Left ventricle myocardium inferior (tissue), 1 donor: ENCODE results near the gene PNLDC1. TPM values are rescaled to one million over a fixed set of nuclear protein-coding genes. Genes with fewer than 3 reads are reported as not detected.

ENCODE experiments used
- DNase-seq: peaks from one replicate; pipeline ENCODE4 v3.0.0-alpha.2; 2020
- H3K27ac ChIP-seq: fragments of 200-600 bp; replicated peaks from 2 replicates; pipeline ENCODE4 v1.8.0; 2021
- H3K27me3 ChIP-seq: fragments of 200-600 bp; 2 replicates; pipeline ENCODE4 v1.8.0; 2021; ENCODE audit warnings: low read depth
- H3K36me3 ChIP-seq: fragments of 200-600 bp; 2 replicates; pipeline ENCODE4 v1.8.0; 2021
- H3K4me1 ChIP-seq: fragments of 200-600 bp; 2 replicates; pipeline ENCODE4 v1.8.0; 2021
- H3K4me3 ChIP-seq: fragments of 200-600 bp; 2 replicates; pipeline ENCODE4 v1.8.0; 2021; ENCODE audit warnings: mild to moderate bottlenecking, moderate library complexity
- H3K9me3 ChIP-seq: fragments of 200-600 bp; replicated peaks from 2 replicates; pipeline ENCODE4 v1.8.0; 2021
- CTCF ChIP-seq: fragments of 200-600 bp; IDR thresholded peaks from 2 replicates; pipeline ENCODE4 v1.8.0; 2021; ENCODE audit warnings: antibody characterized with exemption, mild to moderate bottlenecking, borderline replicate concordance
- intact Hi-C: fragments of 100-400 bp; cut with micrococcal nuclease; formaldehyde crosslinking; loops from one replicate; pipeline ENCODE4 v1.11.0; 2022
- total RNA-seq: library from RNA; stranded (reverse); fragmentation: NEBNext Ultra II Directional; extraction: Animal tissue kit (Norgen Biotek cat#: 25700); gene quantifications from one replicate; pipeline ENCODE4 v1.2.1, GENCODE V29; 2021
- donor health status: DM: no; HTN: yes; CAD: no; lungs with severe emphysema.

Gene PNLDC1
- total RNA-seq, 1 donor from 2014 or later = 0.33 TPM

GRCh38 chr6:159852877-159853276, 52.8 kb downstream of the PNLDC1 start:
- H3K4me3 ChIP-seq = no peak overlapping the region
- no peak overlapping the region for H3K27ac ChIP-seq
- no peaks in the 10 kb centered on the region for H3K36me3 ChIP-seq
- H3K27me3 ChIP-seq = no peaks in the 10 kb centered on the region
- intact Hi-C loops = no loop called here
- peak; percentile 21 for TF ChIP-seq CTCF
- peaks cover 22% of the 10 kb centered on the region for H3K9me3 ChIP-seq
- no peaks in the 10 kb centered on the region for H3K4me1 ChIP-seq
- DNase-seq = no peak

- DNase-seq = no peak
- no peak overlapping the region for H3K4me3 ChIP-seq
- no peaks in the 10 kb centered on the region for H3K4me1 ChIP-seq
- peaks cover 17% of the 10 kb centered on the region for H3K9me3 ChIP-seq
- H3K27ac ChIP-seq = no peak overlapping the region
- no peaks in the 10 kb centered on the region for H3K36me3 ChIP-seq
- intact Hi-C loops = no loop called here
- TF ChIP-seq CTCF = no peak
- H3K27me3 ChIP-seq = no peaks in the 10 kb centered on the region
These were observed 53.7 kb downstream of the PNLDC1 start for GRCh38 chr6:159853754-159854153.

GRCh38 chr6:159854959-159855358, 54.9 kb downstream of the PNLDC1 start:
- intact Hi-C loops = no loop called here

GRCh38 chr6:159858259-159858658, 58.2 kb downstream of the PNLDC1 start:
- TF ChIP-seq CTCF = no peak
- no peak overlapping the region for H3K27ac ChIP-seq
- H3K4me1 ChIP-seq = no peaks in the 10 kb centered on the region
- no peaks in the 10 kb centered on the region for H3K36me3 ChIP-seq
- H3K9me3 ChIP-seq = peaks cover 16% of the 10 kb centered on the region
- DNase-seq = no peak
- intact Hi-C loops = no loop called here
- H3K4me3 ChIP-seq = no peak overlapping the region
- peaks cover 6% of the 10 kb centered on the region for H3K27me3 ChIP-seq

More at GRCh38 chr6:159854959-159855358, 54.9 kb downstream of the PNLDC1 start:
- Histone ChIP-seq H3K27me3 (no peaks in the 10 kb centered on the region), H3K36me3 (no peaks in the 10 kb centered on the region), H3K4me3 (no peak overlapping the region), H3K4me1 (no peaks in the 10 kb centered on the region), H3K9me3 (peaks cover 16% of the 10 kb centered on the region), H3K27ac (no peak overlapping the region)
- no peak for DNase-seq
- TF ChIP-seq CTCF = no peak

- TF ChIP-seq CTCF = no peak
- Histone ChIP-seq H3K4me3 (no peak overlapping the region), H3K27me3 (peaks cover 6% of the 10 kb centered on the region), H3K27ac (no peak overlapping the region), H3K9me3 (peaks cover 16% of the 10 kb centered on the region), H3K4me1 (no peaks in the 10 kb centered on the region), H3K36me3 (no peaks in the 10 kb centered on the region)
- no peak for DNase-seq
- intact Hi-C loops = no loop called here
These were observed 60.4 kb downstream of the PNLDC1 start for GRCh38 chr6:159860482-159860881.

GRCh38 chr6:159862103-159862502, 62.0 kb downstream of the PNLDC1 start:
- TF ChIP-seq CTCF = no peak
- peaks cover 11% of the 10 kb centered on the region for H3K9me3 ChIP-seq
- intact Hi-C loops = no loop called here
- H3K36me3 ChIP-seq = no peaks in the 10 kb centered on the region
- DNase-seq = no peak
- H3K27me3 ChIP-seq = peaks cover 6% of the 10 kb centered on the region
- no peak overlapping the region for H3K4me3 ChIP-seq
- H3K4me1 ChIP-seq = no peaks in the 10 kb centered on the region
- no peak overlapping the region for H3K27ac ChIP-seq
